Lower leg skin (tissue), 3 donors: ENCODE results near the gene JMJD7.

Experiments
- POLR2A ChIP-seq, 2 donors: fragments of 450-650 bp; IDR thresholded peaks; one replicate each; pipeline ENCODE4 v1.6.1; 2016 to 2017; ENCODE audit warnings: antibody characterized with exemption in 2 of 2, mild to moderate bottlenecking in 1 of 2, moderate library complexity in 1 of 2
- TF ChIP-seq, protein P1 (sequence below), 3 donors: fragments of 450-650 bp; IDR thresholded peaks; one replicate each; pipeline ENCODE4 v1.5.1; 2016; ENCODE audit warnings: antibody characterized with exemption in 3 of 3, mild to moderate bottlenecking in 3 of 3, moderate library complexity in 2 of 3

DNA sequence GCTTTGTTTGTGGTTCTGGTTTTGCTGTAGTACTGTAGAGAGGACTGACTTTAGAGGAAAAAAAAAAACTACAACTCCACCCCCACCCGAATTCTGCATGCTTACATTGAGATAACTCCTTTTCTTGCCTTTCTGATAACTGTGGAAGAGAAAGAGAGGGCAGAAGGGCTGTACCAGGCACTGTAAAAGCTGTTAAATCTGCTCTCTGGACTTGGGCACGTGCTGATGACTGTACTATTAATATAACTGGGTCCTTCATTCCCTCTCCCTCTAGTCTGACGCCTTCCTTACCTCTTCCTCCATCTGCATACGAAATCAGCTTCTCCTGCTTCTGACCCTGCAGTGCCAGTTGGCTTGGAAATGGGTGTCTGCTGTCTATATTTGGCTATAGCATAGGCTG lies 38.7 kb upstream of the JMJD7 start:
- TF ChIP-seq, protein P1, sequence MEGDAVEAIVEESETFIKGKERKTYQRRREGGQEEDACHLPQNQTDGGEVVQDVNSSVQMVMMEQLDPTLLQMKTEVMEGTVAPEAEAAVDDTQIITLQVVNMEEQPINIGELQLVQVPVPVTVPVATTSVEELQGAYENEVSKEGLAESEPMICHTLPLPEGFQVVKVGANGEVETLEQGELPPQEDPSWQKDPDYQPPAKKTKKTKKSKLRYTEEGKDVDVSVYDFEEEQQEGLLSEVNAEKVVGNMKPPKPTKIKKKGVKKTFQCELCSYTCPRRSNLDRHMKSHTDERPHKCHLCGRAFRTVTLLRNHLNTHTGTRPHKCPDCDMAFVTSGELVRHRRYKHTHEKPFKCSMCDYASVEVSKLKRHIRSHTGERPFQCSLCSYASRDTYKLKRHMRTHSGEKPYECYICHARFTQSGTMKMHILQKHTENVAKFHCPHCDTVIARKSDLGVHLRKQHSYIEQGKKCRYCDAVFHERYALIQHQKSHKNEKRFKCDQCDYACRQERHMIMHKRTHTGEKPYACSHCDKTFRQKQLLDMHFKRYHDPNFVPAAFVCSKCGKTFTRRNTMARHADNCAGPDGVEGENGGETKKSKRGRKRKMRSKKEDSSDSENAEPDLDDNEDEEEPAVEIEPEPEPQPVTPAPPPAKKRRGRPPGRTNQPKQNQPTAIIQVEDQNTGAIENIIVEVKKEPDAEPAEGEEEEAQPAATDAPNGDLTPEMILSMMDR (IDR thresholded peaks at IDR 0.05) = no peak
- no peak for TF ChIP-seq POLR2A (IDR thresholded peaks at IDR 0.05)
